Naive thymus-derived CD4-positive, alpha-beta T cell (primary cell): ENCODE measurements around the gene EVI2A. TPM values are rescaled to one million over a fixed set of nuclear protein-coding genes. Genes with fewer than 3 reads are reported as not detected.
"Not testable (repeated sequence)": the region's sequence is repeated elsewhere in the genome, so short reads cannot be mapped to it uniquely, and the experiment has no call there.

Experiments used
- ATAC-seq: fragments of 150-1000 bp; cut with Tn5 transposase; 2 replicates; pipeline ENCODE4 v1.10.0; 2021; ENCODE audit warnings: mild to moderate bottlenecking, moderate library complexity
- CTCF ChIA-PET: fragments of 350-600 bp; sonication (Branson Sonifier 250); formaldehyde crosslinking; loops from one replicate; lab custom pipeline; 2021; ENCODE audit warnings: antibody characterized with exemption; lab: Charles Lee
- POLR2A ChIA-PET: fragments of 350-600 bp; sonication (Branson Sonifier 250); formaldehyde crosslinking; loops from one replicate; lab custom pipeline; 2021; ENCODE audit warnings: antibody characterized with exemption, inconsistent platforms; lab: Charles Lee
- DNase-seq, 9 donors: peaks; one replicate each; pipeline versions ENCODE4 v3.0.0 to v3.0.0-alpha.2; 2020 to 2022; ENCODE audit warnings: mixed read lengths in 1 of 9
- H3K27ac ChIP-seq: one replicate; pipeline ENCODE4 v1.7.0; 2013; ENCODE audit warnings: mild to moderate bottlenecking, low read depth, low read length, moderate library complexity
- H3K27me3 ChIP-seq, 2 donors: one replicate each; pipeline ENCODE4 v1.7.0; 2013; ENCODE audit warnings: low read length in 2 of 2, mild to moderate bottlenecking in 2 of 2, moderate library complexity in 2 of 2; ENCODE audit not compliant: control insufficient read depth in 2 of 2, insufficient read depth in 2 of 2
- H3K36me3 ChIP-seq, 3 experiments: 1 replicate in 2 of 3; 2 replicates in 1 of 3; pipeline ENCODE4 v1.7.0; 2013; ENCODE audit warnings: low read length in 3 of 3, mild to moderate bottlenecking in 3 of 3, moderate library complexity in 1 of 3; ENCODE audit not compliant: insufficient read depth in 3 of 3, control insufficient read depth in 2 of 3
- H3K4me1 ChIP-seq, 2 donors: one replicate each; pipeline ENCODE4 v1.7.0; 2013; ENCODE audit warnings: low read length in 2 of 2, mild to moderate bottlenecking in 2 of 2, moderate library complexity in 1 of 2; ENCODE audit not compliant: control insufficient read depth in 2 of 2, insufficient read depth in 2 of 2
- H3K4me3 ChIP-seq: 2 replicates; pipeline ENCODE4 v1.7.0; 2013; ENCODE audit warnings: mild to moderate bottlenecking, low read length
- H3K9me3 ChIP-seq, 3 experiments: 1 replicate in 2 of 3; 2 replicates in 1 of 3; pipeline ENCODE4 v1.7.0; 2013; ENCODE audit warnings: low read length in 3 of 3; ENCODE audit not compliant: control insufficient read depth in 2 of 3
- H3K27ac Mint-ChIP-seq, 9 donors: one replicate each; pipeline ENCODE4 v1.8.0; 2020 to 2022; ENCODE audit warnings: mixed read lengths in 9 of 9, mild to moderate bottlenecking in 8 of 9, moderate library complexity in 5 of 9, inconsistent platforms in 2 of 9
- H3K27me3 Mint-ChIP-seq, 5 donors: one replicate each; pipeline ENCODE4 v1.8.0; 2021 to 2022; ENCODE audit warnings: mixed read lengths in 5 of 5, mild to moderate bottlenecking in 1 of 5
- H3K36me3 Mint-ChIP-seq, 5 donors: one replicate each; pipeline ENCODE4 v1.8.0; 2020 to 2022; ENCODE audit warnings: mixed read lengths in 5 of 5, mild to moderate bottlenecking in 3 of 5, inconsistent platforms in 1 of 5
- H3K4me1 Mint-ChIP-seq, 7 donors: one replicate each; pipeline ENCODE4 v1.8.0; 2020 to 2022; ENCODE audit warnings: mixed read lengths in 7 of 7, mild to moderate bottlenecking in 3 of 7, inconsistent platforms in 1 of 7
- H3K4me3 Mint-ChIP-seq, 10 donors: one replicate each; pipeline ENCODE4 v1.8.0; 2020 to 2022; ENCODE audit warnings: mild to moderate bottlenecking in 10 of 10, mixed read lengths in 10 of 10, moderate library complexity in 6 of 10, inconsistent platforms in 2 of 10
- H3K9me3 Mint-ChIP-seq, 11 donors: one replicate each; pipeline ENCODE4 v1.8.0; 2020 to 2022; ENCODE audit warnings: mixed read lengths in 11 of 11, mild to moderate bottlenecking in 4 of 11, inconsistent platforms in 1 of 11, moderate library complexity in 1 of 11
- intact Hi-C, 2 donors: fragments of 100-400 bp; cut with micrococcal nuclease; formaldehyde crosslinking; loops; one replicate each; pipeline ENCODE4 v1.15.1; 2023
- polyA plus RNA-seq, 2 donors: library from polyadenylated mRNA; unstranded; fragments of 300-500 nt; fragmentation: Illumina TruSeq; gene quantifications; one replicate each; pipeline ENCODE4 v1.2.3, GENCODE V29; 2021
- total RNA-seq, 6 experiments: library from RNA in 5 of 6; stranded (reverse) in 5 of 6; gene quantifications; 1 replicate in 5 of 6; 2 replicates in 1 of 6; pipeline ENCODE4 v1.2.3 and lab custom pipeline; 2021 to 2026

EVI2A gene
- total and polyA plus RNA-seq, 7 experiments from 2014 or later = 40.9 to 134 (median 61.1) TPM

GRCh38 chr17:31294231-31294630 lies 27.2 kb downstream of the EVI2A start:
- Histone ChIP-seq H3K27me3 (no peaks in the 10 kb centered on the region), H3K36me3 (no peaks in the 10 kb centered on the region), H3K4me1 (no peaks in the 10 kb centered on the region), H3K9me3 (no peaks in the 10 kb centered on the region), H3K4me3 (no peak overlapping the region), H3K27ac (no peak overlapping the region)
- intact Hi-C loops = no loop called here
- Mint-ChIP-seq H3K4me1 (peaks cover 7 to 57% (median 31%) of the 10 kb centered on the region in 7 donors), H3K27me3 (no peaks in the 10 kb centered on the region), H3K36me3 (peaks cover 0 to 7% (median 4%) of the 10 kb centered on the region in 5 donors), H3K27ac (no peak overlapping the region), H3K4me3 (no peak overlapping the region), H3K9me3 (no peaks in the 10 kb centered on the region)
- ATAC-seq (no peak), DNase-seq (no peak)
- ChIA-PET POLR2A (interaction anchor here (1.8 kb wide), 1 partner anchor 17 kb away, joined by 4 read pairs; no protein-coding TSS in a partner anchor), CTCF (interaction anchor here (1.1 kb wide), 1 partner anchor 56 kb away, joined by 3 read pairs; no protein-coding TSS in a partner anchor)

- H3K9me3 Mint-ChIP-seq = no peaks in the 10 kb centered on the region
- peaks cover 0 to 7% (median 4%) of the 10 kb centered on the region in 5 donors for H3K36me3 Mint-ChIP-seq
- CTCF ChIA-PET = interaction anchor here (1.1 kb wide), 1 partner anchor 56 kb away, joined by 3 read pairs; no protein-coding TSS in a partner anchor
- H3K4me1 ChIP-seq = no peaks in the 10 kb centered on the region
- no peak overlapping the region for H3K27ac ChIP-seq
- no peak overlapping the region for H3K4me3 ChIP-seq
- no peaks in the 10 kb centered on the region for H3K36me3 ChIP-seq
- H3K27me3 Mint-ChIP-seq = no peaks in the 10 kb centered on the region
- DNase-seq = no peak
- intact Hi-C loops = no loop called here
- H3K9me3 ChIP-seq = no peaks in the 10 kb centered on the region
- H3K4me1 Mint-ChIP-seq = peaks cover 7 to 58% (median 33%) of the 10 kb centered on the region in 7 donors
- no peak overlapping the region for H3K27ac Mint-ChIP-seq
- no peak overlapping the region for H3K4me3 Mint-ChIP-seq
- no peak for ATAC-seq
- POLR2A ChIA-PET = interaction anchor here (1.8 kb wide), 1 partner anchor 18 kb away, joined by 4 read pairs; no protein-coding TSS in a partner anchor
- no peaks in the 10 kb centered on the region for H3K27me3 ChIP-seq
Measured at GRCh38 chr17:31293581-31293980, 27.8 kb downstream of the EVI2A start.

GRCh38 chr17:31291820-31292219 lies 29.6 kb downstream of the EVI2A start:
- no peak overlapping the region for H3K4me3 Mint-ChIP-seq
- Histone ChIP-seq H3K4me1 (no peaks in the 10 kb centered on the region), H3K27me3 (no peaks in the 10 kb centered on the region), H3K36me3 (no peaks in the 10 kb centered on the region), H3K9me3 (no peaks in the 10 kb centered on the region), H3K4me3 (no peak overlapping the region), H3K27ac (no peak overlapping the region)
- H3K27ac Mint-ChIP-seq = no peak overlapping the region
- no peaks in the 10 kb centered on the region for H3K27me3 Mint-ChIP-seq
- CTCF ChIA-PET = no interaction called here
- intact Hi-C loops = no loop called here
- DNase-seq (no peak), ATAC-seq (no peak)
- H3K4me1 Mint-ChIP-seq = peaks cover 10 to 60% (median 47%) of the 10 kb centered on the region in 7 donors
- peaks cover 0 to 4% (median 0%) of the 10 kb centered on the region in 11 donors for H3K9me3 Mint-ChIP-seq
- H3K36me3 Mint-ChIP-seq = peaks cover 0 to 16% (median 4%) of the 10 kb centered on the region in 5 donors
- POLR2A ChIA-PET = no interaction called here

GRCh38 chr17:31289790-31290189 lies 31.6 kb downstream of the EVI2A start:
- ATAC-seq (no peak), DNase-seq (no peak)
- Histone ChIP-seq H3K27ac (no peak overlapping the region), H3K4me3 (no peak overlapping the region), H3K36me3 (no peaks in the 10 kb centered on the region), H3K27me3 (no peaks in the 10 kb centered on the region), H3K9me3 (no peaks in the 10 kb centered on the region), H3K4me1 (no peaks in the 10 kb centered on the region)
- Mint-ChIP-seq H3K4me1 (peaks cover 8 to 45% (median 37%) of the 10 kb centered on the region in 7 donors), H3K9me3 (peaks cover 0 to 4% (median 0%) of the 10 kb centered on the region in 11 donors), H3K4me3 (peak overlapping the region in 3 of 10 donors; percentile 55 to 67 (median 57)), H3K27me3 (no peaks in the 10 kb centered on the region), H3K27ac (peak overlapping the region in 4 of 9 donors; percentile 39 to 82 (median 60)), H3K36me3 (peaks cover 0 to 11% (median 0%) of the 10 kb centered on the region in 5 donors)
- CTCF ChIA-PET = interaction anchor here (0.5 kb wide), 1 partner anchor 48 kb away, joined by 3 read pairs; no protein-coding TSS in a partner anchor
- intact Hi-C loops = loop anchor here (5.0 to 10.0 kb wide), 2 partner anchors 33 to 55 kb away; partner anchors contain the start of gene EVI2A (in 1 of the 2)
- POLR2A ChIA-PET = interaction anchor here (0.6 to 1.1 kb wide), 3 partner anchors 13 to 21 kb away, joined by 3 read pairs; no protein-coding TSS in a partner anchor

GRCh38 chr17:31287932-31288331 lies 33.5 kb downstream of the EVI2A start:
- H3K27ac ChIP-seq, H3K27me3 ChIP-seq, H3K9me3 Mint-ChIP-seq, H3K27me3 Mint-ChIP-seq, H3K36me3 ChIP-seq, DNase-seq, H3K4me1 ChIP-seq, ATAC-seq, CTCF ChIA-PET, H3K9me3 ChIP-seq, H3K4me3 ChIP-seq: not testable (repeated sequence)
- Mint-ChIP-seq H3K4me3 (peak overlapping the region in 1 of 10 donors; percentile 32), H3K36me3 (peaks cover 0 to 11% (median under 1%) of the 10 kb centered on the region in 5 donors), H3K27ac (peak overlapping the region in 4 of 9 donors; percentile 13 to 39 (median 20)), H3K4me1 (peaks cover 8 to 41% (median 36%) of the 10 kb centered on the region in 7 donors)
- POLR2A ChIA-PET = interaction anchor here (0.6 to 0.7 kb wide), 3 partner anchors 17 to 344 kb away, joined by 3 to 4 read pairs (median 3); no protein-coding TSS in a partner anchor
- intact Hi-C loops = loop anchor here (5.0 to 10.0 kb wide), 2 partner anchors 34 to 53 kb away; partner anchors contain the start of gene EVI2A (in 1 of the 2)

- Histone ChIP-seq H3K9me3 (no peaks in the 10 kb centered on the region), H3K36me3 (no peaks in the 10 kb centered on the region), H3K27ac (no peak overlapping the region), H3K4me1 (no peaks in the 10 kb centered on the region), H3K4me3 (no peak overlapping the region), H3K27me3 (no peaks in the 10 kb centered on the region)
- Mint-ChIP-seq H3K27me3 (no peaks in the 10 kb centered on the region), H3K4me3 (no peak overlapping the region), H3K27ac (peak overlapping the region in 3 of 9 donors; percentile 34 to 71 (median 66)), H3K9me3 (peaks cover 0 to 4% (median 0%) of the 10 kb centered on the region in 11 donors), H3K36me3 (peaks cover 0 to 12% (median 4%) of the 10 kb centered on the region in 5 donors), H3K4me1 (peaks cover 8 to 41% (median 36%) of the 10 kb centered on the region in 7 donors)
- CTCF ChIA-PET = interaction anchor here (0.6 to 0.7 kb wide), 2 partner anchors 20 to 884 kb away, joined by 3 to 4 read pairs; no protein-coding TSS in a partner anchor
- POLR2A ChIA-PET = interaction anchor here (0.6 kb wide), 1 partner anchor 33 kb away, joined by 3 read pairs; no protein-coding TSS in a partner anchor
- DNase-seq (no peak), ATAC-seq (no peak)
- intact Hi-C loops = loop anchor here (5.0 to 10.0 kb wide), 2 partner anchors 36 to 52 kb away; partner anchors contain the start of gene EVI2A (in 1 of the 2)
Measured at GRCh38 chr17:31286587-31286986, 34.8 kb downstream of the EVI2A start.
